ENCODE data around the gene PLXNB2.

Gene PLXNB2

GRCh38 chr22:50262460-50262911 lies 45.0 kb downstream of the PLXNB2 start:
- DNase-seq = no peak

- DNase-seq = no peak
Measured at GRCh38 chr22:50261615-50262459, 45.6 kb downstream of the PLXNB2 start, which contains the start of gene MAPK12. Gene MAPK12 (minus strand): TSS chr22:50261683. CDS start chr22:50261509, 174 bp downstream.

DNA sequence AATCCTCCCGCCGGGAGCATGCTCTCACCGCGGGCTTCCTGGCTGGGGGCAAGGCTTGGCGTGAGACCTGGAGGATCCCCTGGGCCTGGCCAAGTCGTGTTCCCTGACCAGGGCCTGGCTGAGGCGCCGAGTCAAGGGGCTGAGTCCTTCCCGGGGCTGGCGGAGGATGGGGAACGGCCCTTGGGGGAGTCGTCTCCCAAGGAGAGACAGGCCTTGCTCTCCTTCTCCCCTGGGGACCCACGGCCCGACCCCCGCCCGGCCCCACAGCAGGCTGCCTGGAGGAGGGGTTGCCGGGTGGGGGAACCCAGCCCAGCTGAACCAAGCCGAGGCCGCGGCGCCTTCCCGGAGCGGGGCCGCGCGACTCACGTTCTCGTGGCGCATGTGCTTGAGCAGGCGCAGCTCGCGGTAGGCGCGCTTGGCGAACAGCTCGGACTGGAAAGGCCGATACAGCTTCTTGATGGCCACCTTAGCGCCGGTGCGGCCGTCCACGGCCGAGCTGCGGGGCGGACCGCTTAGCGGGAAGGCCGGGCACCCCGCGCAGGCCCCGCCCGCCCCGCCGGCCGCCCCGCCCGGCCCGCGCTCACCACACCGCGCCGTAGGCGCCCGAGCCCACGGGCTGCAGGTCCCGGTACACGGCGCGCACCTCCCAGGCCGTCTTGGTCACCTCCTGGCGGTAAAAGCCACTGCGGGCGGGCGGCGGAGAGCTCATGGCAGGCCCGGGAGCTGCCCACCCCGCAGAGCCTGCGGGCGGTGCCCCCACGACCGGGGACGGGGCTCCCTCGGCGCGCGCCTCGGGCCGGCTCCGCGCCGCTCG lies 46.4 kb downstream of the PLXNB2 start:
- DNase-seq = no peak

DNA sequence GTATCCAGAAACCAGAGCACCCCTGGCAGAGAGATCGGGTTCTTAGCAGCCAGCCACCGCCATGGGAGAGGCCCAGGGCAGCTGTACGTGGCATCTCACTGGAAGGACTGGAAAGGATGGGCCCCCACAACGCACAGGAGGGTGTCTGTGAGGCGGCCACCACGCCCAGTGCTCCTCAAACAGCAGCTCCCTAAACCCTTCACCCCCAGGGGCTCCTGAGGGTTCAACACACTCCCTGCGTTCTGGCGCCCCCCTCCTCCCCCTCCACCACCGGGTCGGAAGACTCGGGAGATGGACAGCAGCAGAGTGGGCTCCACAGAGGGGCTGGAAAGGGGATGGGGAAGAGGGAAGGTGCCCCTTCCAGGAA lies 47.0 kb downstream of the PLXNB2 start:
- DNase-seq = no peak

- DNase-seq = no peak
Measured at GRCh38 chr22:50259302-50259701, 48.1 kb downstream of the PLXNB2 start.

DNA sequence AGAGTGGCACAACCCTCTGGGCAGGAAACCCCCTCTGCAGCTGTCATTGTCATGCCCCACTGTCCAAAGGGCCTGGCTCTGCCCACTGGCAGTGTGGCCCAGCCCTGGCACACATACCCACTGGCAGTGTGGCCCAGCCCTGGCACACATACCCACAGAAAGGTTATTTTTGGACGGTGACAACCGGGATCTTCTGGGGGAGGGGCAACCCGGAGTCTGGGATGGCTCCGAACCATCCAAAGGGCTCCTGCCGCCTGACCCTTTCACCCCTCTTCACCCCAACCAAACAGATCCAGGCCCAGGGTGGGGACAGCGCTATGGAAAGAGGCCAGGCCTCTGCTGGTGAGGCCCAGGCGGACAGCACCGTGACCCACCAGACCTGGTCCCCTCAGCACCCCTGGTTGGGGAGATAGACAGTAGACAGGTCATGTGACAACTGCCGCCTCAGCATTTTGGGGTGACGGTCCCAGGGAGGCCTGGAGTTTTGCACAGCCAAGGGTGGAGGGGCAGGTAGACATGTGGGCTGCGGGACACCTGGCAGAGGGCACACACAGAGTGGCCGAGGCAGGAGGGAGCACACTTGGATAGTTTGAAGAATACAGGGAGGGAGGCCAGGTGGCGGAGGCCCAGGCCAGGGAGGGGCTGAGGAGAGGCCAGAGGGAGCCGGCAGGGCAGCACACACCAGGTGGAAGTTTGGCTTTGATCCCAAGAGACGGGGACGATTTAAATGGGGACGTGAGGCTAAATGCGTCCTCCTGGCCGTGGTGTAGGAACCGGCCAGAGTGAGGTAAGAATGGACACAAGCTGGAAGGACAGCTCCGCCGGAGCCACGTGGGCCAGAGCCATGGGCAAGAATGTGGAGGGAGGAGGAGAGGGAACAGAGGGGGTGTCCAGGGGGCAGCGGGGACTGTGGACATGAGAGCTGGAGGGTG lies 48.8 kb downstream of the PLXNB2 start:
- no peak for DNase-seq

GRCh38 chr22:50257451-50258360 lies 49.7 kb downstream of the PLXNB2 start:
- no peak for DNase-seq

GRCh38 chr22:50257041-50257440 lies 50.4 kb downstream of the PLXNB2 start:
- no peak for DNase-seq

DNA sequence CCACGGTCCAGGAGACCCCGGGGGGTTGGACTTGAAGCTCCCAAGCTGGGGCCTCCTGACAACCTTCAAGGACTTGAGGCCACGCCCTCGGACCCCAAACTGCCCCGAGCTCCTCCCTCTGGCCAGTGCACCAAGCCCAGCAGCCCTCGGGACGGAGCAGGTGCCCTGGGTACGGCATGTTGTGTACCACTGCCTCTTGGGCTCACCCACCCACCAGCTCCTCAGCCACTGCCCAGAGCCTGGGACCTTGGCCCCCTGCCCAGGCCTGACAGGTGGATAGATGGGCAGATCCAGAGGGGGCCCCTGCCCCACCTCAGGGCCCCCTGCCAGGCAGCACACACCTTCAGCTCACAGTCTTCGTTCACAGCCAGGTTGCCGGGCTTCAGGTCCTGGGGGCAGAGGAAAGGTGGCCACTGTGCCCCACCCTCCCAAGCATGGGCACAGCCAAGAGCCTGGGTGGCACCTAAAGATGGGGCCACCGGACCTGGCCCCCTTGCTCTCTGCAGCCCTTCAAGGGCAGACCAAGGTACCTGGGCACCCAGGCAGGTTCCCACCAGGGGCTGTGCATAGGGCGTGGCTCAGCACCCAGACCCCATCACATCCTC lies 51.1 kb downstream of the PLXNB2 start:
- no peak for DNase-seq

DNA sequence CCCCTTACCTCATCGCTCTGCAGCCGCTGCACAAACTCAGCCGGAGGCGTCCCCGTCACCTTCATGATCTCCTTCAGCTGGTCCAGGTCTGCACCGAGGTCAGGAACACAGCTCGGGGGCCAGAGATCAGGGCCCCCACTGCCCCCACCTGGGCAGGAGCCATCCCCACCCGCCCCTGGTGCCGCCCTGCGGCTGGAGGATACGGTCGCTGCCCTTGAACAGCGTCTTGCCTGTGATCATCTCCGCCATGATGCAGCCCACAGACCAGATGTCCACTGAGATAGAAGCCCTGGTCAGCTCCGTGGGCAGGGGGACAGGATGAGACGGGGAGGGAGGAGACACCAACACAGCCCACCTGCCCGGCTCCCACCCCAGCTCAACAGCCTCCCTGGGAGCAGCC lies 51.8 kb downstream of the PLXNB2 start:
- DNase-seq = no peak

GRCh38 chr22:50255099-50255498 lies 52.3 kb downstream of the PLXNB2 start:
- no peak for DNase-seq

GRCh38 chr22:50253941-50254340 lies 53.5 kb downstream of the PLXNB2 start:
- DNase-seq = no peak

- DNase-seq = no peak
Measured at GRCh38 chr22:50253046-50253915, 54.2 kb downstream of the PLXNB2 start.

DNA sequence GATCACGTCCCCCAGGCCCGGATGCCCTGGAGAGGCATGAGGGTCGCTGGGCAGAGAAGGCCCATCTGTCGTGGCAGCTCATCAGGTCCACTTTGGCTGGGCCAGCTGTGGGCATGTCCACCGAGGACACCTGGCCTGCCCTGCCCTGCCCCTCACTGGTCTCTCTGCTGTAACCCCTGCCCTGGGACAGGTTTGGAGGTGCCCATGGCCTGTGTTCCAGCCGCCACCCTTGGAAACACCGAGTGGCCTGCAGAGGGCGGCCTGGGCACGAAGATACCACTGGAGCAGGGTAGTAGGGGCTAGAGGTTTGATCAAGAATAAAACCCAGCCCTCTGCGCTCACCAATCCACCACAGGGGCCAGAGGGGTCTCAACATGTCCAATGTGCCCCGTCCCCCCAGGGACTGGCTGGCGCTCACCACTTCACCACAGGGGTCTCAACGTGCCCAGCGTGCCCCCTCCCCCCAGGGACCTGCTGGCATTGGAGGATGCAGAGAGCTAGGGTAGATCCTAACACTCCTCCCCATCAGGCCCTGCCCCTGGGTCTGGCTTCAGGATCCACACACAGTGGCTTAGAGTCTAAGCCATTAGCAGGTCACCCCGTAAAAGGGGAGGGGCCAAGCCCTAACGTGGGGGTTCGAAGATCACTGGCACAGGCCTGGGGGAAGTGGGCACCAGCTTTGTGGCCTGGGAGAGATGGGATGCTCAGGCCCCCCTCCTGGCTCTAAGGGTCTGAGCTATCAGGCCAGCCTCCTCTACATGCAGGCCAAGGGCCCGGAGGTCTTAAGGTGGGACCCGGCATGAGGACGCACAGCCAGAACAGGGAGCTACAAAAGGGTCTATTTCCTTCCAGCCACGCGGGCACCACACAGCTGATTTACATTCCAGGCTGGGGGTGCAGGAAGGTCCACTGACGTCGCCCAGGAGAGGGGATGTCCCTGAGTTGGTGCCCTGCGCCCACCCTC lies 55.1 kb downstream of the PLXNB2 start:
- peak; percentile 63 for DNase-seq

- DNase-seq = no peak
Measured at GRCh38 chr22:50251477-50252081, 55.9 kb downstream of the PLXNB2 start.

- peak; percentile 68 for DNase-seq
Measured at GRCh38 chr22:50250555-50251476, 56.6 kb downstream of the PLXNB2 start, which contains the start of gene HDAC10. Gene HDAC10 (minus strand): TSS chr22:50251265. CDS start chr22:50251032, 233 bp downstream.

DNA sequence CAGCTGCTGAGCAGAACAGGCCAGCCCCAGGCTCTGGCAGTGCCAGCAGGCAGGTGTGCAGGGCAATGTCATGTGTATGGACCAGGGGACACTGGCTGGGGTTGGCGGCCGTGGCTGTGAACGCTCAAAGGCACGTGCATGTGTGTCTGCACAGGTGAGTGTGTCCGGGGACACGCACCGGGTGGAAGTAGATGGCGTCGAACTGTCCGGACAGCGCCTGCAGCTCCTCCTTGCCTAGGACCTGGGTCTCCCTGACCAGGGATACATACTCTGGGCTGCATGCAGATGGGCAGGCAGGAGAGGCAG lies 57.2 kb downstream of the PLXNB2 start:
- DNase-seq = no peak
